A549 (cell line): Measurements from ENCODE around the gene H2BK1. TPM values are rescaled to one million over a fixed set of nuclear protein-coding genes. Genes with fewer than 3 reads are reported as not detected.

Experiments
- ATAC-seq, 2 experiments: fragments of 200-7000 bp in 1 of 2; fragments of >200 bp in 1 of 2; cut with Nextera tagmentation in 1 of 2; cut with Tn5 transposase in 1 of 2; 3 replicates each; pipeline versions ENCODE4 v1.8.0 to v1.9.1; 2018 to 2020; ENCODE audit warnings: mild to moderate bottlenecking in 1 of 2, moderate library complexity in 1 of 2
- CTCF ChIA-PET: fragments of 300-600 bp; sonication (Branson Sonifier 250); formaldehyde crosslinking; extraction: SDS; loops from one replicate; lab custom pipeline; 2021; ENCODE audit warnings: antibody characterized with exemption, inconsistent platforms; lab: Yijun Ruan, JAX
- POLR2A ChIA-PET: fragments of 350-600 bp; formaldehyde crosslinking; extraction: SDS; loops from one replicate; lab custom pipeline; 2021; ENCODE audit warnings: antibody characterized with exemption, inconsistent platforms; lab: Yijun Ruan, JAX
- DNase-seq, 2 experiments: peaks; one replicate each; pipeline versions ENCODE4 v3.0.0 to v3.0.0-alpha.2; 2011 to 2016; ENCODE audit warnings: low read depth in 1 of 2, low spot score in 1 of 2
- FAIRE-seq: peaks from 2 replicates; lab custom pipeline; 2011; peaks lifted over from hg19 to GRCh38; lab: Jason Lieb, UNC
- H3K27ac ChIP-seq, 2 experiments: fragments of >200 bp; sonication (Bioruptor Twin); formaldehyde crosslinking; 3 replicates each; pipeline ENCODE4 v1.5.1; 2016 to 2017
- H3K4me1 ChIP-seq: fragments of >200 bp; sonication (Bioruptor Twin); formaldehyde crosslinking; 3 replicates; pipeline ENCODE4 v1.6.1; 2016
- H3K4me2 ChIP-seq: fragments of >200 bp; sonication (Bioruptor Twin); formaldehyde crosslinking; 3 replicates; pipeline ENCODE4 v1.6.1; 2016
- H3K4me3 ChIP-seq: fragments of >200 bp; sonication (Bioruptor Twin); formaldehyde crosslinking; 3 replicates; pipeline ENCODE4 v1.5.1; 2016
- H3K9me3 ChIP-seq: fragments of >200 bp; sonication (Bioruptor Twin); formaldehyde crosslinking; 3 replicates; pipeline ENCODE4 v1.6.1; 2016
- BHLHE40 ChIP-seq: IDR thresholded peaks from 2 replicates; pipeline ENCODE4 v1.6.1; 2012; ENCODE audit warnings: low read depth, low read length, inconsistent platforms
- CBX2 ChIP-seq: fragments of 200-600 bp; sonication (generic); IDR thresholded peaks from 2 replicates; pipeline ENCODE4 v1.6.1; 2016; ENCODE audit warnings: low read depth, mild to moderate bottlenecking, borderline replicate concordance
- CBX8 ChIP-seq: fragments of 200-600 bp; sonication (generic); IDR thresholded peaks from 2 replicates; pipeline ENCODE4 v1.6.1; 2016
- CEBPB ChIP-seq, 2 experiments: fragments of >200 bp in 1 of 2; sonication (Bioruptor Twin) in 1 of 2; formaldehyde crosslinking in 1 of 2; IDR thresholded peaks; 2 replicates each; pipeline ENCODE4 v1.6.1; 2012 to 2016
- CHD2 ChIP-seq: fragments of 150-350 bp; IDR thresholded peaks from 2 replicates; pipeline ENCODE4 v1.6.1; 2014; ENCODE audit warnings: low read length; ENCODE audit not compliant: partially characterized antibody
- CHD4 ChIP-seq: fragments of 200-600 bp; sonication (generic); IDR thresholded peaks from 2 replicates; pipeline ENCODE4 v1.6.1; 2016; ENCODE audit warnings: antibody characterized with exemption, mild to moderate bottlenecking, borderline replicate concordance
- EHMT2 ChIP-seq: fragments of 200-600 bp; sonication (generic); IDR thresholded peaks from 2 replicates; pipeline ENCODE4 v1.6.1; 2016; ENCODE audit warnings: antibody characterized with exemption, low read depth, mild to moderate bottlenecking, moderate library complexity
- HDAC2 ChIP-seq: fragments of 200-600 bp; sonication (generic); IDR thresholded peaks from 2 replicates; pipeline ENCODE4 v1.6.1; 2016
- HEYL ChIP-seq: fragments of 250-450 bp; sonication (Bioruptor Pico); IDR thresholded peaks from 2 replicates; pipeline ENCODE4 v1.8.0; 2021; ENCODE audit warnings: mild to moderate bottlenecking, moderate library complexity
- HOXA7 ChIP-seq: fragments of 250-450 bp; sonication (Bioruptor Pico); IDR thresholded peaks from 2 replicates; pipeline ENCODE4 v1.5.0; 2020; ENCODE audit warnings: mild to moderate bottlenecking, moderate library complexity
- HOXB5 ChIP-seq: fragments of 250-450 bp; sonication (Bioruptor Pico); IDR thresholded peaks from 2 replicates; pipeline ENCODE4 v1.5.0; 2020; ENCODE audit warnings: mild to moderate bottlenecking, moderate library complexity
- JUNB ChIP-seq: fragments of >200 bp; sonication (Bioruptor Twin); formaldehyde crosslinking; IDR thresholded peaks from 2 replicates; pipeline ENCODE4 v1.6.1; 2016
- KDM5A ChIP-seq: fragments of 200-600 bp; sonication (generic); IDR thresholded peaks from 2 replicates; pipeline ENCODE4 v1.6.1; 2016; ENCODE audit warnings: antibody characterized with exemption, mild to moderate bottlenecking
- NFE2L2 ChIP-seq: fragments of 150-350 bp; conservative IDR thresholded peaks from 2 replicates; pipeline ENCODE4 v1.6.1; 2014; ENCODE audit warnings: low read length
- NR3C1 ChIP-seq: fragments of >200 bp; sonication (Bioruptor Twin); formaldehyde crosslinking; IDR thresholded peaks from 3 replicates; pipeline ENCODE4 v1.6.1; 2017
- RAD21 ChIP-seq, 2 experiments: fragments of >200 bp in 1 of 2; sonication (Bioruptor Twin) in 1 of 2; formaldehyde crosslinking in 1 of 2; IDR thresholded peaks in 1 of 2; conservative IDR thresholded peaks in 1 of 2; 2 replicates in 1 of 2; 3 replicates in 1 of 2; pipeline ENCODE4 v1.6.1; 2012 to 2018; ENCODE audit warnings: inconsistent platforms in 1 of 2
- RARB ChIP-seq: fragments of 250-450 bp; sonication (Bioruptor Pico); IDR thresholded peaks from 2 replicates; pipeline ENCODE4 v1.8.0; 2021; ENCODE audit warnings: mild to moderate bottlenecking, moderate library complexity
- RCOR1 ChIP-seq: fragments of 150-350 bp; IDR thresholded peaks from 2 replicates; pipeline ENCODE4 v1.6.1; 2014; ENCODE audit warnings: antibody characterized with exemption, low read length, low read depth
- RNF2 ChIP-seq: fragments of 200-600 bp; sonication (generic); IDR thresholded peaks from 2 replicates; pipeline ENCODE4 v1.6.1; 2016; ENCODE audit warnings: low read depth, mild to moderate bottlenecking, antibody characterized with exemption, moderate library complexity, borderline replicate concordance
- WGBS: methylation state at CpG from one replicate; pipeline ENCODE4 v1.1.6; 2017; ENCODE audit errors: missing lambda C conversion rate; 5-methylcytosine and 5-hydroxymethylcytosine counted together
- polyA plus RNA-seq, 4 experiments: library from polyadenylated mRNA; depleted of rRNA in 3 of 4; stranded (reverse); fragments of >200 nt; fragmentation: RNase III in 1 of 4; extraction: RNeasy Plus Mini Kit Qiagen cat#74134 plus additional on column Dnase treatment in 1 of 4; gene quantifications; 2 replicates in 3 of 4; 3 replicates in 1 of 4; pipeline ENCODE4 v1.2.3, GENCODE V29; 2011 to 2017
- TF ChIP-seq, protein P1 (sequence below): fragments of >200 bp; sonication (Bioruptor Twin); formaldehyde crosslinking; IDR thresholded peaks from 2 replicates; pipeline ENCODE4 v1.6.1; 2016
- TF ChIP-seq, protein P2 (sequence below): IDR thresholded peaks from 2 replicates; pipeline ENCODE4 v1.6.1; 2012
- TF ChIP-seq, protein P3 (sequence below): fragments of 450-650 bp; IDR thresholded peaks from 2 replicates; pipeline ENCODE4 v1.6.1; 2014; ENCODE audit warnings: antibody characterized with exemption
- TF ChIP-seq, protein P4 (sequence below): fragments of 150-350 bp; IDR thresholded peaks from 2 replicates; pipeline ENCODE4 v1.6.1; 2014; ENCODE audit warnings: low read depth, mild to moderate bottlenecking, low read length

Gene H2BK1
- polyA plus RNA-seq, 2 of the 4 experiments (the other 2 are of a cell fraction) = not detected

DNA sequence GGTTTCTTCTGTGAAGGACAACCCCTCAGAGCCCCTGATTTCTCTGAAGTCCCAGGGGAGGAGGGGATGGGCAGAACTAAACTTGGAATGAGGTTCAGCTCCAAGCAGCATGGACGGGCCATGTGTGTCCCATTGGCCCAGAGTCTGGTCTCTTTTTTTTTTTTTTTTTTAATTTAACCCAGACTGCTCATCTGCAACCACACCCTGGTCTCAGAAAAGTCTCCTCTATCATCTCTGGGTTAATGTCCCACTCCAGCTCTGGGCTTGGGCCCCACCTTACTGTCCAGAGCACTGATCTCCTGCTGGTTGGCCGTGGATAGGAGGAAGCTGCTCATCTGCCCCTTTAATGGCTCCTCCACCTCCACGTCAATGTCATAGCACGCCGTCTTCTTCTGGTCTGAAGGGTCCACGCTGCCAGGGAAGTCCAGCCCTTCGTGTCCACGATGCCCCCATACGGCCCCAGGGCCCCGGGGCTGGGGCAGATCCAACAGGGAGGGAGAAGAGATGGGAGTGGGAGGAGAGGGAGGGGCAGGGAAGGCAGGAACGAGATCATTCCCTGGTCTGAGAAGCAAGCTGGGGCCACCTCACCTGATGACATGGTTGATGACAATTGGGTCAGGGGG, 29.7 kb upstream of the H2BK1 start (continued):
- TF ChIP-seq CBX2 = no peak
- no peak for TF ChIP-seq NR3C1
- TF ChIP-seq HOXB5 (CRISPR knock-in tag) = no peak
- TF ChIP-seq KDM5A = no peak

DNA sequence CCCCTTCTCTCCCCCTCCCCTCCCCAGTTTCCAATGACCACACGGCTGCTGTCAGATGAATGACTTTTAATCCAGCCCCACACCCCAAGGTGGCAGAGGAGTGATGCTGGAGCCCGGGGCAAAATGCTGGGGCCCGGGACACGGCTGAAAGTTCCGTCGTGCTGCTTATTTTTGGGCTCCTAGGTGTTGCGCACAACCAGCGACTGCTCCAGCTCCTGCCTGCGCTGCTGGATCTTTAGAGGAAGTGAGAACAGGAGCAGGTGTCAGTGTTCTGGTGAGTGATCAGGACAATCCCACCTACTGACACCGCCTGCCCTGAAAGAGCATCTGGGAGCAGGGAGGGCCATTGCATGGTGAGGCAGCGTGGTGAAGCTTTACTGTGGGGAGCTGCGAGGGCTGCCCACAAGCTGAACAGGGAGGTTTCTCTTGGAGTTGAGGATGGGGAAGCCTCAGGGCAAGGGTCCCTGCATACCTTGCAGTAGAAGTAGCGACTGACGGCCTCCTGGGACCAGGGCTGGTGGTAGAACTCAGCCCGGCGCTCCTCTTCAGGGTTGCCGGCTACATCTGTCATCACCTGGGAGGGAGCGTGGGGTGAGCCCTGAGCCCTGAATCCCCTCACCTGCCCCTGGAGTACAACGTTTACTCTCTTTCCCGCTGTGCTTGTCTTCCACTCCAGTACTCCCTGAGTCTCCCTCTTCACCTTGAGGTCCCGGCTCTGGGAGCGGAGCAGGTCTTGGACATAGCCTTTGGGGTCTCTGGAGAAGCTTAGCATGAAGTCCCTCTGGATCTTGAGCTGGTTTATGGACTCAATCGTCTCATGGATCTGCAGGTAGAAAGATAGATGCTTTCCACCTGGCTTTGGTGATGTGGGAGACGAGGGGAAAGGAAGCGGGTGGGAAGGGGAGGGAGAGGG, 28.9 kb upstream of the H2BK1 start:
- H3K4me1 ChIP-seq = peaks cover 13% of the 10 kb centered on the region; the same call in 1 of the 3 replicates
- H3K4me2 ChIP-seq = no peak overlapping the region
- TF ChIP-seq, protein P1, sequence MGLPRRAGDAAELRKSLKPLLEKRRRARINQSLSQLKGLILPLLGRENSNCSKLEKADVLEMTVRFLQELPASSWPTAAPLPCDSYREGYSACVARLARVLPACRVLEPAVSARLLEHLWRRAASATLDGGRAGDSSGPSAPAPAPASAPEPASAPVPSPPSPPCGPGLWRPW = no peak
- no peak for TF ChIP-seq KDM5A
- TF ChIP-seq, protein P2, sequence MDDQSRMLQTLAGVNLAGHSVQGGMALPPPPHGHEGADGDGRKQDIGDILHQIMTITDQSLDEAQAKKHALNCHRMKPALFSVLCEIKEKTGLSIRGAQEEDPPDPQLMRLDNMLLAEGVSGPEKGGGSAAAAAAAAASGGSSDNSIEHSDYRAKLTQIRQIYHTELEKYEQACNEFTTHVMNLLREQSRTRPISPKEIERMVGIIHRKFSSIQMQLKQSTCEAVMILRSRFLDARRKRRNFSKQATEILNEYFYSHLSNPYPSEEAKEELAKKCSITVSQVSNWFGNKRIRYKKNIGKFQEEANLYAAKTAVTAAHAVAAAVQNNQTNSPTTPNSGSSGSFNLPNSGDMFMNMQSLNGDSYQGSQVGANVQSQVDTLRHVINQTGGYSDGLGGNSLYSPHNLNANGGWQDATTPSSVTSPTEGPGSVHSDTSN = no peak
- no peak for TF ChIP-seq CHD2
- TF ChIP-seq HEYL = no peak
- TF ChIP-seq RNF2 = no peak
- TF ChIP-seq EHMT2 = no peak
- no peak for TF ChIP-seq CBX2
- TF ChIP-seq, protein P3, sequence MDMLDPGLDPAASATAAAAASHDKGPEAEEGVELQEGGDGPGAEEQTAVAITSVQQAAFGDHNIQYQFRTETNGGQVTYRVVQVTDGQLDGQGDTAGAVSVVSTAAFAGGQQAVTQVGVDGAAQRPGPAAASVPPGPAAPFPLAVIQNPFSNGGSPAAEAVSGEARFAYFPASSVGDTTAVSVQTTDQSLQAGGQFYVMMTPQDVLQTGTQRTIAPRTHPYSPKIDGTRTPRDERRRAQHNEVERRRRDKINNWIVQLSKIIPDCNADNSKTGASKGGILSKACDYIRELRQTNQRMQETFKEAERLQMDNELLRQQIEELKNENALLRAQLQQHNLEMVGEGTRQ = no peak
- no peak for TF ChIP-seq NFE2L2
- no peak for TF ChIP-seq HDAC2
- no peak for TF ChIP-seq RARB (CRISPR knock-in tag)
- TF ChIP-seq, protein P4, sequence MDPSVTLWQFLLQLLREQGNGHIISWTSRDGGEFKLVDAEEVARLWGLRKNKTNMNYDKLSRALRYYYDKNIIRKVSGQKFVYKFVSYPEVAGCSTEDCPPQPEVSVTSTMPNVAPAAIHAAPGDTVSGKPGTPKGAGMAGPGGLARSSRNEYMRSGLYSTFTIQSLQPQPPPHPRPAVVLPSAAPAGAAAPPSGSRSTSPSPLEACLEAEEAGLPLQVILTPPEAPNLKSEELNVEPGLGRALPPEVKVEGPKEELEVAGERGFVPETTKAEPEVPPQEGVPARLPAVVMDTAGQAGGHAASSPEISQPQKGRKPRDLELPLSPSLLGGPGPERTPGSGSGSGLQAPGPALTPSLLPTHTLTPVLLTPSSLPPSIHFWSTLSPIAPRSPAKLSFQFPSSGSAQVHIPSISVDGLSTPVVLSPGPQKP = no peak
- TF ChIP-seq RCOR1 = no peak
- no peak for TF ChIP-seq BHLHE40
- TF ChIP-seq RAD21 (conservative IDR thresholded peaks at IDR 0.05 in 1 of 2, IDR thresholded peaks at IDR 0.05 in 1 of 2) = no peak
- TF ChIP-seq, all 56 proteins: peak for 0
- ATAC-seq (no peak), FAIRE-seq (no peak), DNase-seq (no peak)
- ChIA-PET POLR2A (interaction anchor here (1.2 kb wide), 1 partner anchor 12 kb away, joined by 8 read pairs; the partner anchor contains the start of gene ABCF2), CTCF (interaction anchor here (0.6 to 2.1 kb wide), 3 partner anchors 12 to 130 kb away, joined by 3 to 8 read pairs (median 3); partner anchors contain the start of gene ABCF2)
- H3K4me3 ChIP-seq = no peak overlapping the region
- H3K9me3 ChIP-seq = no peaks in the 10 kb centered on the region
- 93% methylated on average over 25 of the region's 25 CpGs for WGBS
- no peak overlapping the region for H3K27ac ChIP-seq

GRCh38 chr7:151238190-151238810, 28.0 kb upstream of the H2BK1 start:
- no peak for ATAC-seq
- TF ChIP-seq CHD2 = no peak
- no peak for TF ChIP-seq NFE2L2
- TF ChIP-seq CBX8 = no peak
- TF ChIP-seq HOXA7 (CRISPR knock-in tag) = no peak
- TF ChIP-seq HEYL = no peak
- TF ChIP-seq, protein P1 = no peak
- TF ChIP-seq RAD21 (conservative IDR thresholded peaks at IDR 0.05 in 1 of 2, IDR thresholded peaks at IDR 0.05 in 1 of 2) = no peak
- no peak for TF ChIP-seq CHD4
- no peak for TF ChIP-seq CEBPB (IDR thresholded peaks at IDR 0.05)
- no peak for TF ChIP-seq JUNB
- Histone ChIP-seq H3K9me3 (no peaks in the 10 kb centered on the region), H3K4me2 (no peak overlapping the region), H3K4me3 (no peak overlapping the region), H3K4me1 (peaks cover 22% of the 10 kb centered on the region; the same call in 2 of the 3 replicates), H3K27ac (no peak overlapping the region)
- no peak for FAIRE-seq
- DNase-seq = no peak
- ChIA-PET CTCF (interaction anchor here (1.0 to 6.5 kb wide), 5 partner anchors 6 to 114 kb away, joined by 3 to 69 read pairs (median 5); no protein-coding TSS in a partner anchor), POLR2A (no interaction called here)
- 90% methylated on average over 13 of the region's 17 CpGs for WGBS
